Esophagus muscularis mucosa (tissue), 4 donors: ENCODE measurements around the gene GOSR1. TPM values are rescaled to one million over a fixed set of nuclear protein-coding genes. Genes with fewer than 3 reads are reported as not detected.
"Not testable (repeated sequence)": the region's sequence is repeated elsewhere in the genome, so short reads cannot be mapped to it uniquely, and the experiment has no call there.

ENCODE experiments used
- DNase-seq: peaks from one replicate; pipeline ENCODE4 v3.0.0-alpha.2; 2017; ENCODE audit errors: extremely low spot score
- H3K27ac ChIP-seq, 4 donors: fragments of 200-600 bp; sonication (generic); replicated peaks in 1 of 4; 1 replicate in 3 of 4; 2 replicates in 1 of 4; pipeline ENCODE4 v1.5.1; 2016 to 2019; ENCODE audit warnings: mild to moderate bottlenecking in 1 of 4
- H3K27me3 ChIP-seq, 4 donors: fragments of 200-600 bp; sonication (generic); one replicate each; pipeline versions ENCODE4 v1.5.1 to v1.6.0; 2016 to 2019
- H3K36me3 ChIP-seq, 4 donors: fragments of 200-600 bp; sonication (generic); one replicate each; pipeline ENCODE4 v1.5.1; 2016 to 2019
- H3K4me1 ChIP-seq, 4 donors: fragments of 200-600 bp; sonication (generic); one replicate each; pipeline ENCODE4 v1.5.1; 2016 to 2019
- H3K4me3 ChIP-seq, 4 donors: fragments of 200-600 bp; sonication (generic); 1 replicate in 2 of 4; 2 replicates in 2 of 4; pipeline ENCODE4 v1.5.1; 2016 to 2019; ENCODE audit warnings: mild to moderate bottlenecking in 4 of 4, moderate library complexity in 1 of 4
- H3K9me3 ChIP-seq, 4 donors: fragments of 200-600 bp; sonication (generic); 1 replicate in 3 of 4; 2 replicates in 1 of 4; pipeline ENCODE4 v1.5.1; 2016 to 2019
- CTCF ChIP-seq, 3 experiments: fragments of 200-600 bp in 2 of 3; fragments of 450-650 bp in 1 of 3; sonication (generic) in 2 of 3; IDR thresholded peaks; one replicate each; pipeline ENCODE4 v1.5.1; 2017 to 2019; ENCODE audit warnings: antibody characterized with exemption in 3 of 3, mild to moderate bottlenecking in 2 of 3, moderate library complexity in 1 of 3
- EP300 ChIP-seq: sonication (generic); formaldehyde crosslinking; IDR thresholded peaks from one replicate; pipeline ENCODE4 v1.6.1; 2017; ENCODE audit warnings: antibody characterized with exemption
- POLR2A ChIP-seq: fragments of 450-650 bp; IDR thresholded peaks from one replicate; pipeline ENCODE4 v1.6.1; 2017; ENCODE audit warnings: antibody characterized with exemption, moderate library complexity, mild to moderate bottlenecking, low read depth
- POLR2AphosphoS5 ChIP-seq, 2 donors: sonication (generic); formaldehyde crosslinking; IDR thresholded peaks; one replicate each; pipeline ENCODE4 v1.6.1; 2017; ENCODE audit warnings: antibody characterized with exemption in 2 of 2
- WGBS: methylation state at CpG from one replicate; pipeline ENCODE4 v1.1.5; 2018; 5-methylcytosine and 5-hydroxymethylcytosine counted together
- intact Hi-C: fragments of 100-400 bp; cut with DNase I; formaldehyde crosslinking; loops from one replicate; pipeline ENCODE4 v1.15.1; 2023
- total RNA-seq, 4 donors: library from RNA; depleted of rRNA; stranded (reverse); fragments of >200 nt; gene quantifications; one replicate each; pipeline versions ENCODE4 v1.1.0 to v1.2.1, GENCODE V29; 2016

GOSR1 gene
- total RNA-seq, 4 donors from 2014 or later, result 28.3 to 49.5 (median 34.2) TPM

DNA sequence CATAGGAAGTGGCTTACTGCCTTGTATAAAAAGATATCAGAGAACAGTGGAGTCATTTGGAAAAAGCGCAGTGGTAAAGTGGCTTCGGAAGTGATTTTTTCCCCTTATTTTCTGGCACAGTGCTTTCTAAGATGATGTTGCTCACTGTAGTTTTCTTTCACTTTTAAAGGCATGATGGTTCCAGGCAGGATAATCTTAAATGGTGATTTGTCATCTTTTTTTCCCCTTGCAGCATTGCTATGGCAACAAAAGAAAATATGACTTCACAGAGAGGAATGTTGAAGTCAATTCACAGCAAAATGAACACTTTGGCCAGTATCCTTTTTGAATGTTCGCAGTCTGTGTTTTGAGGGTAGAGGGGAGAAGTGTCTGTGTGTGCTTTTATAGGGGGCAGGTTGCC, 42.5 kb downstream of the GOSR1 start:
- Histone ChIP-seq H3K36me3 (peaks cover 8 to 72% (median 43%) of the 10 kb centered on the region in 4 donors), H3K27me3 (no peaks in the 10 kb centered on the region), H3K4me3 (peak overlapping the region in 1 of 4 donors; percentile 20), H3K27ac (peak overlapping the region; percentile 22 to 54 (median 48)), H3K9me3 (no peaks in the 10 kb centered on the region), H3K4me1 (peaks cover 3 to 26% (median 22%) of the 10 kb centered on the region in 4 donors)
- TF ChIP-seq EP300 (no peak), POLR2AphosphoS5 (IDR thresholded peaks at IDR 0.05) (no peak), CTCF (IDR thresholded peaks at IDR 0.05) (no peak)
- 37% methylated on average over 3 of the region's 3 CpGs for whole genome bisulfite sequencing
- DNase-seq, result no peak
- intact Hi-C loops, result no loop called here

DNA sequence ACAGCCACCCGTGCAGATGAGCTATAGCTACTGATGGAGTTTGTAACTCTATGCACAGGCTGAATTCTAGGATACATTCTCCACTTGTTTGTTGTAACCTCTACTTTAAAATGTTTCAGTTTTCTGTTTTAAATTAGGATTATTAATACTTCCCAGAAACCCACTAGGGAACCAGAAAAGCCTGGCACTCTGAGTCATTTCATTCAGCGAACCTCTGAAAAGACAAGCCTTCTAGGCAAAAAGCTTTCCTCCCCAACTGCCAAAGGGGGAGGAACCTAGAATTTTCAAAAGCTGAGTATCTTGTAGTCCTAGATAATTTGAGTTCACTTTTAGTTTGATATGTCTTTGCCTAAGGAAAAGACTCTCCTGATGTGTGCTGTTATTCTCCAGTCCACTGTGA, 43.2 kb downstream of the GOSR1 start:
- no peaks in the 10 kb centered on the region for H3K9me3 ChIP-seq
- intact Hi-C loops, result no loop called here
- H3K36me3 ChIP-seq, result peaks cover 8 to 64% (median 41%) of the 10 kb centered on the region in 4 donors
- peaks cover 9 to 31% (median 29%) of the 10 kb centered on the region in 4 donors for H3K4me1 ChIP-seq
- no peaks in the 10 kb centered on the region for H3K27me3 ChIP-seq
- no peak for TF ChIP-seq EP300
- TF ChIP-seq POLR2A, result no peak
- TF ChIP-seq CTCF (IDR thresholded peaks at IDR 0.05), result no peak
- no peak for TF ChIP-seq POLR2AphosphoS5 (IDR thresholded peaks at IDR 0.05)
- peak overlapping the region; percentile 4 to 54 (median 48) for H3K27ac ChIP-seq
- H3K4me3 ChIP-seq, result no peak overlapping the region
- WGBS, result 27% methylated on average over 2 of the region's 2 CpGs
- DNase-seq, result no peak

DNA sequence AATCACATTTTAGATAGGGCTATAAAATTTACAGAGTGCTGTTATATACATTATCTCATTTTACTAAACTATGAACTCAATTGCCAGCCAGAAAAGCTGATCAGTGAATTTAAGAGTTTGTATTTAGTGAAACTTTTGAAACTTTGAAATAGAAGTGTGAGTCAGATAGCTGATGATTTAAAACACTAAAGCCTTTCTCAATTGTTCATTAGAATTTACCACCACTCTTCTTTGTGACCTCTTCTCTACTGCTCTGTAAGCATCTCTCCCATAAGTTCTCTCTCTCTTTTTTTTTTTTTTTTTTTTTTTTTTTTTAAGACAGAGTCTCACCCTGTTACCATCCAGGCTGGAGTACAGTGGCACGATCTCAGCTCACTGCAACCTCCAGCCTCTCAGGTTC, 43.7 kb downstream of the GOSR1 start:
- intact Hi-C loops, result no loop called here
- no peaks in the 10 kb centered on the region for H3K9me3 ChIP-seq
- H3K4me3 ChIP-seq, result no peak overlapping the region
- no peaks in the 10 kb centered on the region for H3K27me3 ChIP-seq
- peaks cover 8 to 60% (median 39%) of the 10 kb centered on the region in 4 donors for H3K36me3 ChIP-seq
- H3K27ac ChIP-seq, result peak overlapping the region in 3 of 4 donors; percentile 45 to 54 (median 51)
- 72% methylated on average over 1 of the region's 1 CpG for WGBS
- TF ChIP-seq CTCF (IDR thresholded peaks at IDR 0.05), result no peak
- DNase-seq, result no peak
- peaks cover 9 to 31% (median 29%) of the 10 kb centered on the region in 4 donors for H3K4me1 ChIP-seq

DNA sequence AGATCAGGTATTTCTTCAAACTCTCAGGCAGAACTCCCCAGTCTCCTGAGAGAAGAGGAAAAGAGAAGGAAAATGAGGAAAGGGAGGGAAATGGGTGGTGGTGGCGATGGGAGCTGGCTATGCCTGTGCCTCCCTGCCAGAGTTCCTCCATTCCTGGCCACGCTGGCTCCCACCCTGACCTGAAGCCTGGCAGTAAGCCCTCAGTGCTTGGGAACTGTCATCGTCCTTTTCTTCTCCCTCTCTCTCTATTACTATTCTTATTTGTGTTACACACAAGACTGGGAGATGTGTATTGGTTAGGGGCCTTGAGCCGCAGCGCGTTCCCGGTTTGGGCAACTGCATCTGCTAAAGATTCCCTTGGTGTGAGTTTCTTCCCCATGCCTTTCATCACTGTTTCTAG, 44.6 kb downstream of the GOSR1 start:
- H3K36me3 ChIP-seq, result peaks cover 8 to 54% (median 34%) of the 10 kb centered on the region in 4 donors
- no peak overlapping the region for H3K27ac ChIP-seq
- H3K4me3 ChIP-seq, result no peak overlapping the region
- 98% methylated on average over 7 of the region's 7 CpGs for WGBS
- no peaks in the 10 kb centered on the region for H3K9me3 ChIP-seq
- intact Hi-C loops, result no loop called here
- DNase-seq, result no peak
- peaks cover 9 to 31% (median 29%) of the 10 kb centered on the region in 4 donors for H3K4me1 ChIP-seq
- no peak for TF ChIP-seq POLR2A
- no peak for TF ChIP-seq CTCF (IDR thresholded peaks at IDR 0.05)
- no peak for TF ChIP-seq POLR2AphosphoS5 (IDR thresholded peaks at IDR 0.05)
- TF ChIP-seq EP300, result no peak
- H3K27me3 ChIP-seq, result no peaks in the 10 kb centered on the region

DNA sequence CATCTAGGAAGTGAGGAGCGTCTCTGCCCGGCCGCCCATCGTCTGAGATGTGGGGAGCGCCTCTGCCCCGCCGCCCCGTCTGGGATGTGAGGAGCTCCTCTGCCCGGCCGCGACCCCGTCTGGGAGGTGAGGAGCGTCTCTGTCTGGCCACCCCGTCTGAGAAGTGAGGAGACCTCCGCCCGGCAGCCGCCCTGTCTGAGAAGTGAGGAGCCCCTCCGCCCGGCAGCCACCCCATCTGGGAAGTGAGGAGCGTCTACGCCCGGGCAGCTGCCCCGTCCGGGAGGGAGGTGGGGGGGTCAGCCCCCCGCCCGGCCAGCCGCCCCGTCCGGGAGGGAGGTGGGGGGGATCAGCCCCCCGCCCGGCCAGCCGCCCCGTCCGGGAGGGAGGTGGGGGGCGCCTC, 46.0 kb downstream of the GOSR1 start:
- H3K27me3 ChIP-seq, intact Hi-C loops, H3K27ac ChIP-seq, H3K9me3 ChIP-seq, DNase-seq, H3K4me3 ChIP-seq: not testable (repeated sequence)
- peaks cover 9 to 31% (median 29%) of the 10 kb centered on the region in 4 donors for H3K4me1 ChIP-seq
- WGBS, result 92% methylated on average over 10 of the region's 35 CpGs
- H3K36me3 ChIP-seq, result peaks cover 8 to 40% (median 29%) of the 10 kb centered on the region in 4 donors
